Thyroid gland (tissue), 4 donors: ENCODE measurements around the gene RPLP1. TPM values are rescaled to one million over a fixed set of nuclear protein-coding genes. Genes with fewer than 3 reads are reported as not detected.

Source experiments
- DNase-seq, 2 donors: peaks; one replicate each; pipeline ENCODE4 v3.0.0-alpha.2; 2019
- H3K27ac ChIP-seq, 3 donors: fragments of 200-600 bp; sonication (generic); 1 replicate in 2 of 3; 2 replicates in 1 of 3; pipeline ENCODE4 v1.5.1; 2016 to 2019; ENCODE audit warnings: mild to moderate bottlenecking in 1 of 3, moderate library complexity in 1 of 3
- H3K27me3 ChIP-seq: fragments of 200-600 bp; sonication (generic); one replicate; pipeline ENCODE4 v1.5.1; 2019
- H3K36me3 ChIP-seq, 2 donors: fragments of 200-600 bp; sonication (generic); one replicate each; pipeline ENCODE4 v1.5.1; 2016 to 2019
- H3K4me1 ChIP-seq, 2 donors: fragments of 200-600 bp; sonication (generic); one replicate each; pipeline ENCODE4 v1.5.1; 2017 to 2019
- H3K4me3 ChIP-seq, 3 donors: fragments of 200-600 bp; sonication (generic); replicated peaks in 1 of 3; 1 replicate in 2 of 3; 2 replicates in 1 of 3; pipeline ENCODE4 v1.5.1; 2016; ENCODE audit warnings: mild to moderate bottlenecking in 1 of 3
- H3K9me3 ChIP-seq: fragments of 200-600 bp; sonication (generic); one replicate; pipeline ENCODE4 v1.5.1; 2017
- CTCF ChIP-seq, 6 experiments: fragments of 200-600 bp in 3 of 6; fragments of 450-650 bp in 3 of 6; sonication (generic) in 3 of 6; IDR thresholded peaks; one replicate each; pipeline ENCODE4 v1.5.1; 2016 to 2019; ENCODE audit warnings: antibody characterized with exemption in 6 of 6, mild to moderate bottlenecking in 2 of 6, inconsistent platforms in 1 of 6, moderate library complexity in 1 of 6
- POLR2A ChIP-seq, 2 donors: fragments of 450-650 bp; IDR thresholded peaks; one replicate each; pipeline ENCODE4 v1.6.1; 2017; ENCODE audit warnings: antibody characterized with exemption in 2 of 2, mild to moderate bottlenecking in 2 of 2, moderate library complexity in 1 of 2
- WGBS, 2 donors: methylation state at CpG; one replicate each; pipeline ENCODE4 v1.1.5; 2017; 5-methylcytosine and 5-hydroxymethylcytosine counted together
- intact Hi-C: fragments of 100-400 bp; cut with DNase I; formaldehyde crosslinking; loops from one replicate; pipeline ENCODE4 v1.15.1; 2023
- total RNA-seq, 4 donors: library from RNA; depleted of rRNA; stranded (reverse); fragments of >200 nt; gene quantifications; one replicate each; pipeline ENCODE4 v1.2.3, GENCODE V29; 2016

Gene RPLP1
- total RNA-seq, 4 donors from 2014 or later: 401 to 2,289 (median 606) TPM

GRCh38 chr15:69498282-69498681, 45.7 kb downstream of the RPLP1 start:
- no peaks in the 10 kb centered on the region for H3K27me3 ChIP-seq
- H3K9me3 ChIP-seq: no peaks in the 10 kb centered on the region
- DNase-seq: no peak
- no peak overlapping the region for H3K4me3 ChIP-seq
- H3K4me1 ChIP-seq: no peaks in the 10 kb centered on the region
- H3K36me3 ChIP-seq: no peaks in the 10 kb centered on the region
- H3K27ac ChIP-seq: no peak overlapping the region
- TF ChIP-seq POLR2A (IDR thresholded peaks at IDR 0.05) (no peak), CTCF (IDR thresholded peaks at IDR 0.05) (no peak)
- intact Hi-C loops: no loop called here
- 89 to 90% methylated on average over 15 of the region's 15 CpGs for WGBS, 2 donors

DNA sequence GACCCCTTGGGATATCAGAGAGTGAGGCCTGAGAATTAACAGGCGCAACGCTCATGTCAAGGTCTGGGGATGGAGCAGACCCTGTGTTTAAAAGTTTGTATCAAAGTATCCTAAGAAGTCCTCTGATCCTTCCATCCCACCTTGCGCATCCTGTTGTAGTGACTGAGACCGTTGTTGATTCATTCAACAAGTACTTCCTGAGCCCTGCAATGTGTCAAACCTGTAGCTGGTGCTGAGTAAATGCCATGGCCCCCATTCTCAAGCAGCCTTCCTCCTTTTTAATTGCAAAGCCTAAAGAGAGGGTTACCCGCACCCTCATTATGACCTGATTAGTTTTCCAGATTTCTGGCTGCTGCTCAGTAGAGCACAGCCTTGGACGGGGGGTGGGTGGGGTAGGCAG, 46.4 kb downstream of the RPLP1 start:
- Histone ChIP-seq H3K27ac (no peak overlapping the region), H3K9me3 (no peaks in the 10 kb centered on the region), H3K4me1 (no peaks in the 10 kb centered on the region), H3K4me3 (no peak overlapping the region), H3K27me3 (no peaks in the 10 kb centered on the region), H3K36me3 (no peaks in the 10 kb centered on the region)
- no peak for DNase-seq
- TF ChIP-seq POLR2A (IDR thresholded peaks at IDR 0.05) (no peak), CTCF (IDR thresholded peaks at IDR 0.05) (no peak)
- WGBS, 2 donors: 84 to 92% methylated on average over 6 of the region's 6 CpGs
- intact Hi-C loops: no loop called here

- Histone ChIP-seq H3K27ac (no peak overlapping the region), H3K4me3 (no peak overlapping the region), H3K4me1 (no peaks in the 10 kb centered on the region), H3K9me3 (no peaks in the 10 kb centered on the region), H3K27me3 (no peaks in the 10 kb centered on the region), H3K36me3 (no peaks in the 10 kb centered on the region)
- WGBS, 2 donors: 72 to 86% methylated on average over 13 to 14 of the region's 14 CpGs
- DNase-seq: no peak
- no peak for TF ChIP-seq CTCF (IDR thresholded peaks at IDR 0.05)
- no peak for TF ChIP-seq POLR2A (IDR thresholded peaks at IDR 0.05)
- intact Hi-C loops: no loop called here
These were observed 47.0 kb downstream of the RPLP1 start for GRCh38 chr15:69499521-69500211.

DNA sequence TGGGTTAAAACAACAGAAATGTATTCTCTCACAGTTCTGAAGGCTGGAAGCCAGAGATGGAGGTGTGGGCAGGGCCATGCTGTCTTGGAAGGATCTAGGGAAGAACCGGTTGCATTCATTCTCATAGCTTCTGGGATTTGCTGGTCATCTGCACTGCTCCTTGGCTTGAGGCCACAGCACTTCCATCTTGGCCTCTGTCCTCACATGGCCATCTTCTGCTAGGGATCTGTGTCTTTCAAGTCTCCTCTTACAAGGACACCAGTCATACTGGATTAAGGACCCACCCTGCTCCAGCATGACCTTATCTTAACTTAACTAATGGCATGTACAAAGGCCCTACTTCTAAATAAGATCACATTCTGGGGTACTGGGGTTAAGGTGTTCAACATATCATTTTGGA, 47.7 kb downstream of the RPLP1 start:
- TF ChIP-seq POLR2A (IDR thresholded peaks at IDR 0.05): no peak
- TF ChIP-seq CTCF (IDR thresholded peaks at IDR 0.05): no peak
- Histone ChIP-seq H3K36me3 (no peaks in the 10 kb centered on the region), H3K27me3 (no peaks in the 10 kb centered on the region), H3K9me3 (no peaks in the 10 kb centered on the region), H3K4me1 (no peaks in the 10 kb centered on the region), H3K27ac (no peak overlapping the region), H3K4me3 (no peak overlapping the region)
- intact Hi-C loops: no loop called here
- 89 to 100% methylated on average over 1 of the region's 1 CpG for WGBS, 2 donors
- no peak for DNase-seq

GRCh38 chr15:69501456-69501855, 48.8 kb downstream of the RPLP1 start:
- no peak for DNase-seq
- TF ChIP-seq CTCF (IDR thresholded peaks at IDR 0.05): no peak
- TF ChIP-seq POLR2A (IDR thresholded peaks at IDR 0.05): no peak
- intact Hi-C loops: no loop called here
- no peaks in the 10 kb centered on the region for H3K27me3 ChIP-seq
- H3K27ac ChIP-seq: no peak overlapping the region
- H3K36me3 ChIP-seq: no peaks in the 10 kb centered on the region
- H3K9me3 ChIP-seq: no peaks in the 10 kb centered on the region
- 94 to 96% methylated on average over 8 of the region's 8 CpGs for WGBS, 2 donors
- H3K4me3 ChIP-seq: no peak overlapping the region
- H3K4me1 ChIP-seq: no peaks in the 10 kb centered on the region
